NCI-H2107 (cell line): ENCODE results near the gene LINGO1.

Experiments used
- DNase-seq: peaks from one replicate; lab custom pipeline; 2025; lab: John Stamatoyannopoulos, UW

The LINGO1 gene

GRCh38 chr15:77595231-77595630 is 37.5 kb downstream of the LINGO1 start:
- DNase-seq, result no peak

- no peak for DNase-seq
These were observed 40.0 kb downstream of the LINGO1 start for GRCh38 chr15:77592758-77593157.

- no peak for DNase-seq
These were observed 40.6 kb downstream of the LINGO1 start for GRCh38 chr15:77591968-77592613.

GRCh38 chr15:77589839-77590238 is 42.9 kb downstream of the LINGO1 start:
- DNase-seq, result no peak

GRCh38 chr15:77588126-77588525 is 44.6 kb downstream of the LINGO1 start:
- DNase-seq, result no peak

GRCh38 chr15:77584691-77585090 is 48.0 kb downstream of the LINGO1 start:
- DNase-seq, result no peak

- DNase-seq, result no peak
These were observed 48.5 kb downstream of the LINGO1 start for GRCh38 chr15:77584201-77584600.

GRCh38 chr15:77582763-77583162 is 49.9 kb downstream of the LINGO1 start:
- DNase-seq, result no peak

GRCh38 chr15:77581896-77582569 is 50.7 kb downstream of the LINGO1 start:
- no peak for DNase-seq

GRCh38 chr15:77580996-77581682 is 51.6 kb downstream of the LINGO1 start:
- DNase-seq, result no peak

- DNase-seq, result no peak
These were observed 53.1 kb downstream of the LINGO1 start for GRCh38 chr15:77579498-77580188.

GRCh38 chr15:77578641-77579372 is 53.9 kb downstream of the LINGO1 start:
- no peak for DNase-seq

GRCh38 chr15:77577366-77577950 is 55.3 kb downstream of the LINGO1 start:
- DNase-seq, result no peak

GRCh38 chr15:77576538-77576937 is 56.2 kb downstream of the LINGO1 start:
- DNase-seq, result no peak

GRCh38 chr15:77575203-77575934 is 57.3 kb downstream of the LINGO1 start:
- DNase-seq, result no peak

- DNase-seq, result no peak
These were observed 58.0 kb downstream of the LINGO1 start for GRCh38 chr15:77574521-77575202.

- DNase-seq, result no peak
These were observed 58.9 kb downstream of the LINGO1 start for GRCh38 chr15:77573802-77574201.

GRCh38 chr15:77572186-77572585 is 60.5 kb downstream of the LINGO1 start:
- no peak for DNase-seq

- no peak for DNase-seq
These were observed 61.0 kb downstream of the LINGO1 start for GRCh38 chr15:77571741-77572140.

- no peak for DNase-seq
These were observed 61.5 kb downstream of the LINGO1 start for GRCh38 chr15:77571181-77571580.
